NCI-H446 treated with DMSO at 0.1 percent for 48 hours (cell line): Measurements from ENCODE around the gene ITGAV.

ENCODE experiments used
- DNase-seq: peaks from one replicate; lab custom pipeline; 2025; lab: John Stamatoyannopoulos, UW

The ITGAV gene

DNA sequence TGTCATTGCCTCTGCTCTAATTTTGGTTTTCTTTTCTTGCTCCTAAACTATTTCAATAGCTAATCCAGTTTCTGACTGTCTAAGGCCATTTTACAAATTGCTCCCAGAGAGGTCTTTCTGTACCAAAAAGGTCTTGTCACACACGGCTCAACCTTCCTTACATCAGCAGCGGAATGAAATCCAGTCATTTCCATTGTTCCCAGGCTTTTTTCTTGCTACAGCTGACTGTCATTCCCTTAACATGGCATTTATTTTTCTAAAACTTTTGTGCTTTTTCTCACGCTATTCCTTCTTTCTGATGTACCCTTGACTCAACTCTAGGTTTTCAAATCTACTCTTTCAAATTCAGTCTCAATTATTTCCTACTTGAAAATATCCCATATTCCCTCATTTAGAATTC is 128.3 kb downstream of the ITGAV start:
- no peak for DNase-seq

DNA sequence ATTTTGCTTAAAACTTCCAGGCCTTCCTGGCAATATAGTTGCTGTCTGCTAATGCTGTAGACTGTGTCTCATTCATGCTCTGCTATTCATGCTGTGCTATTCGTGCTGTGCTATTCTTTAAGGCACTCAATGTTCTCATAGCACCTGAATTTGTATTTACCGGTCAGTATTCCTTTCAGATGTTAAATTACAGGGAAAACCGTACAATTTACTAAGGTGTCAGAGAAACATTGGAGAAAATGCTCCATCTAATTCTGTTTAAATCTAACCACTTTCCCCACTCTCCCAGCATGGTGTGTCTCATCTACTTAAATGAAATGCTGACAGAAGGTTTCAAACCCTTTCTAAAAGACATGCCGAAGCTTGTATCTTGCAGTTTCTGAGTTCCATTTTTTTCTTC is 129.0 kb downstream of the ITGAV start:
- no peak for DNase-seq

DNA sequence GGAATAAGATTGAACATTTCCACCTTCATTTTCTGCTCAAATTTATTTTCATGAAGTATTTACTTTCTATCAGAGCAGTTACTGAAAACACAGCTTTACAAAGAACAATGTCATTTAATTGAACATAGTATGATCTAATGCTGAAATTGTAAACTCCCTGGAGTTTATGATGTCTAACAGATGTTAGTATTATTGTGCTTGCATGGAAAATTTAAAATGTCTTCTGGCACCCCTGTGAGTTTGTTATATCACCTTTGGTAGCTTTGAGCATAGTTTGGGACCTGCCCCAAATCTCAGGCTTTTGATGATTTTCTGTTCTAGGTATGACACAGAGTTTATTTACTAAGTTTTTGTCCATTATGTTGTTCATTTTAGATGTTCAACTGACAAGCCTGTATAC is 132.1 kb downstream of the ITGAV start:
- DNase-seq, result no peak

DNA sequence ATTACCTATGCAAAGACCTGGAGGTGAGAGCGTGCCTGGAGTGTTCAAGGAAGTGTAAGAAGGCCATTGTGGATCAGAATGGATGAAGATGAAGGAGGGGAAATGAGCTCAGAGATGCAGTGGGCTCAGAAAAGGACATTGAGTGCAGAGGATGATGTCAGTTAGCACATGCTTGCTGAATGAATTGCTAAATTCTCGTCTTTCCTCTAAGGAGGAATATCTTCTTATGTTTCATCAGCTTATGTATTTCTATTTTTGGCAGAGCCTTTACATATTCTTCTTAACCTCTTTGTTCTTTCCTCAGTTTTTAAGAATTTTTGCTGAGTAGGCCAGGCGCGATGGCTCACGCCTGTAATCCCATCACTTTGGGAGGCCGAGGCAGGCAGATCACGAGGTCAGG is 134.9 kb downstream of the ITGAV start:
- DNase-seq, result no peak

DNA sequence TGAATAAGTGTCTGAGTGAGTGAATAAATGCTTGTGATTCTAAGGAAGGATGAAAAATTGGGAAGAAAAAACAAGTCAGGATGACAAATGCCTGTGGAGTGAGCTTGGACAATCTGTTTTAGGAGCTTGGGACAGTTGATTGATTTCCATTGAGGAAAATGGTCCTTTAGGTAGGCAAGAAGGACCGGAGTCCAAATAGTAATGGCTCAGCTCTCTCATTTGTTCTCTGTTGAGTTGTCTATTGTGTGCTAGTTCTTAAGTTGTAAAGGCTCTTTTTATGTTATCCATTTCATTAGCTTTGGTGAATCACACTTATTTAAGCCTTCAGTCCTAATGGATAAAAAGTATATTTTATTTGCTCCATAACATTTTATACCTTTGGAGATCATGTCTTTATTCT is 135.9 kb downstream of the ITGAV start:
- no peak for DNase-seq

DNA sequence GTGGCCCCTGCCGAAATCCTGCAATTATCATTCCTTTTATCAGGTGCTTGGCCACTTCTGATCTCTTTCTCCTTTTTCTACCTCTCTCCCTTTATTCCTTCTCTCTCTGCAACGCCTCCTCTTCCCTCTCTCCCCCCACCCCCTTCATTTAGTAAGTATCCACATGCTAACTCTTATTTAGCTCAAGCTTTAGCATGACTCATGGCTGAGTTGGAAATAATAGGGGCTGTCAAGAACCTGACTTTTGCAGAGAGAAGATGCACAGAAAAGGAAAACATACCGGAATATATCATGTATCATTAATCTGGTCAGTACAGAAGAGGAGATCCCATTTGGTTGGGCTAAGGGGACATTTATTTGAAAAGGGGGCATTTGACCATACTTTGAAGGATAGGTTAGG is 137.1 kb downstream of the ITGAV start:
- no peak for DNase-seq

DNA sequence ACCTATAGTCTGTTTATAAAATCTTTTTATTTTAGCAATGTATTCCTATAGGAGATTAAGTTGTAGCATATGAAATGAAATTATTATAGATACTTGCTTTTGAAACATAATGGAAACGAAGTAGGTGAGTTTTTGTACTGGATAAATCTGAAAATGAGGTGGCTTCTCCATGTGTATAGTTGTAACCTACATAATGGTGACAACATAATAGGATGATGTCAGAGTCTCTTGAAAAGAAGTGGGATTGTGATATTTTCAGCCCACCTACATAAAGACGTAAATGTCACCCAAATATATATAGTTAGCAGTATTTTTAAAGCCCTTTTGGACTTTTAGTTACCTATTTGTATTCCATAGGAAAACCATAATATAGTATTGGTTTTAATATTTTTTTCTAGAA is 138.8 kb downstream of the ITGAV start:
- DNase-seq, result no peak
